HCT116 (cell line): ENCODE data around the gene VPS45. TPM values are rescaled to one million over a fixed set of nuclear protein-coding genes. Genes with fewer than 3 reads are reported as not detected.

Source experiments
- ATAC-seq: fragments of 200-7000 bp; cut with Tn5 transposase; 2 replicates; pipeline ENCODE4 v1.9.1; 2020; ENCODE audit warnings: mild to moderate bottlenecking, moderate library complexity
- BruUV-seq: library from RNA; stranded (reverse); fragments of 400-500 nt; replicated peaks from 2 replicates; lab custom pipeline; 2021; lab: Mats Ljungman, UMichigan
- CTCF ChIA-PET: fragments of 300-600 bp; sonication (Branson Sonifier 250); formaldehyde crosslinking; loops from one replicate; lab custom pipeline; 2021; ENCODE audit warnings: antibody characterized with exemption; lab: Charles Lee
- POLR2A ChIA-PET: fragments of 300-600, 350-600 bp; sonication (Branson Sonifier 250); formaldehyde crosslinking; loops from one replicate; lab custom pipeline; 2021; ENCODE audit warnings: antibody characterized with exemption; lab: Charles Lee
- RAD21 ChIA-PET, 2 experiments: fragments of 300-600 bp; sonication (Branson Sonifier 250); formaldehyde crosslinking; loops; one replicate each; lab custom pipeline; 2023; ENCODE audit warnings: low total read pairs in 2 of 2; ENCODE audit not compliant: uncharacterized antibody in 2 of 2, unreplicated experiment in 2 of 2, low non-redundant PET in 1 of 2; lab: Charles Lee
- DNase-seq: peaks from one replicate; pipeline ENCODE4 v3.0.0-alpha.2; 2010; ENCODE audit warnings: low read depth, low spot score
- H2AFZ ChIP-seq: fragments of 200-600 bp; shearing (Covaris generic), sonication (generic); 2 replicates; pipeline ENCODE4 v1.6.1; 2017; ENCODE audit warnings: low read depth, mixed run types, mixed read lengths, antibody characterized with exemption, low read length; ENCODE audit not compliant: poor library complexity, severe bottlenecking
- H3K27ac ChIP-seq: 2 replicates; pipeline ENCODE4 v1.5.1; 2012; ENCODE audit warnings: low read depth, low read length
- H3K27me3 ChIP-seq: fragments of 200-600 bp; sonication (generic); 2 replicates; pipeline ENCODE4 v1.6.1; 2016; ENCODE audit warnings: mixed run types, low read length, mixed read lengths; ENCODE audit not compliant: insufficient read depth
- H3K36me3 ChIP-seq, 2 experiments: fragments of 200-500 bp in 1 of 2; fragments of 200-600 bp in 1 of 2; sonication (Bioruptor generic) in 1 of 2; sonication (generic) in 1 of 2; 2 replicates each; pipeline versions ENCODE4 v1.5.1 to v1.6.1; 2014 to 2016; ENCODE audit warnings: low read length in 2 of 2, inconsistent platforms in 1 of 2, mixed read lengths in 1 of 2, mixed run types in 1 of 2; ENCODE audit not compliant: insufficient read depth in 2 of 2, control insufficient read depth in 1 of 2
- H3K4me1 ChIP-seq, 2 experiments: fragments of 200-600 bp in 1 of 2; sonication (generic) in 1 of 2; 2 replicates each; pipeline versions ENCODE4 v1.5.1 to v1.6.1; 2012 to 2017; ENCODE audit warnings: low read length in 2 of 2, inconsistent platforms in 1 of 2, mild to moderate bottlenecking in 1 of 2, mixed read lengths in 1 of 2, mixed run types in 1 of 2, moderate library complexity in 1 of 2; ENCODE audit not compliant: insufficient read depth in 2 of 2, control insufficient read depth in 1 of 2
- H3K4me2 ChIP-seq: fragments of 200-600 bp; sonication (generic); 2 replicates; pipeline ENCODE4 v1.6.1; 2017; ENCODE audit warnings: mixed run types, low read length, mixed read lengths
- H3K4me3 ChIP-seq, 2 experiments: fragments of 200-600 bp in 1 of 2; sonication (generic) in 1 of 2; replicated peaks in 1 of 2; 2 replicates each; pipeline ENCODE4 v1.5.1; 2011 to 2016; ENCODE audit warnings: low read length in 2 of 2, control low read depth in 1 of 2, low read depth in 1 of 2, mild to moderate bottlenecking in 1 of 2, mixed read lengths in 1 of 2, mixed run types in 1 of 2
- H3K79me2 ChIP-seq: fragments of 200-600 bp; sonication (generic); 2 replicates; pipeline ENCODE4 v1.6.1; 2017; ENCODE audit warnings: mild to moderate bottlenecking, mixed run types, low read length, moderate library complexity, mixed read lengths; ENCODE audit not compliant: insufficient read depth
- H3K9ac ChIP-seq: fragments of 200-600 bp; sonication (generic); 2 replicates; pipeline ENCODE4 v1.6.1; 2016; ENCODE audit warnings: low read length, mixed read lengths
- H3K9me2 ChIP-seq: fragments of 200-600 bp; sonication (generic), shearing (Covaris generic); 2 replicates; pipeline ENCODE4 v1.6.1; 2017; ENCODE audit warnings: mixed run types, mild to moderate bottlenecking, moderate library complexity; ENCODE audit not compliant: insufficient read depth
- H3K9me3 ChIP-seq, 2 experiments: fragments of 200-500 bp in 1 of 2; fragments of 200-600 bp in 1 of 2; sonication (Bioruptor generic) in 1 of 2; sonication (generic) in 1 of 2; 2 replicates each; pipeline ENCODE4 v1.6.1; 2014 to 2017; ENCODE audit warnings: low read length in 2 of 2, mixed read lengths in 2 of 2, inconsistent platforms in 1 of 2, low read depth in 1 of 2, mild to moderate bottlenecking in 1 of 2, mixed run types in 1 of 2, moderate library complexity in 1 of 2; ENCODE audit not compliant: control insufficient read depth in 1 of 2, insufficient read depth in 1 of 2
- H4K20me1 ChIP-seq: fragments of 200-600 bp; sonication (generic), shearing (Covaris generic); 2 replicates; pipeline ENCODE4 v1.6.1; 2017; ENCODE audit warnings: mixed run types, mild to moderate bottlenecking, moderate library complexity; ENCODE audit not compliant: insufficient read depth
- CEBPB ChIP-seq: IDR thresholded peaks from 2 replicates; pipeline ENCODE4 v1.6.1; 2012; ENCODE audit warnings: low read depth
- EGR1 ChIP-seq: IDR thresholded peaks from 2 replicates; pipeline ENCODE4 v1.6.1; 2012; ENCODE audit warnings: low read depth
- ELF1 ChIP-seq: IDR thresholded peaks from 2 replicates; pipeline ENCODE4 v1.6.1; 2012; ENCODE audit warnings: low read depth, borderline replicate concordance
- EZH2 ChIP-seq: fragments of 200-600 bp; sonication (generic); IDR thresholded peaks from 2 replicates; pipeline ENCODE4 v1.6.1; 2017; ENCODE audit warnings: antibody characterized with exemption, mixed run types
- EZH2phosphoT487 ChIP-seq: fragments of 200-600 bp; IDR thresholded peaks from 2 replicates; pipeline ENCODE4 v1.6.1; 2018; ENCODE audit warnings: antibody characterized with exemption, borderline replicate concordance
- FOSL1 ChIP-seq: IDR thresholded peaks from 2 replicates; pipeline ENCODE4 v1.6.1; 2012; ENCODE audit warnings: low read depth
- JUND ChIP-seq: IDR thresholded peaks from 2 replicates; pipeline ENCODE4 v1.6.1; 2012
- SP1 ChIP-seq: IDR thresholded peaks from 2 replicates; pipeline ENCODE4 v1.6.1; 2012; ENCODE audit warnings: low read depth
- SRF ChIP-seq: IDR thresholded peaks from 2 replicates; pipeline ENCODE4 v1.6.1; 2012; ENCODE audit warnings: low read depth
- TCF7L2 ChIP-seq: IDR thresholded peaks from 2 replicates; pipeline ENCODE4 v1.7.0; 2011; ENCODE audit warnings: borderline replicate concordance, inconsistent platforms; ENCODE audit not compliant: insufficient read depth, insufficient read length; ENCODE audit errors: extremely low read depth
- YY1 ChIP-seq: IDR thresholded peaks from 2 replicates; pipeline ENCODE4 v1.6.1; 2011; ENCODE audit warnings: low read length, low read depth, moderate library complexity, mild to moderate bottlenecking; ENCODE audit not compliant: insufficient replicate concordance; ENCODE audit errors: extremely low read depth
- ZNF274 ChIP-seq: fragments of 200-500 bp; sonication (Bioruptor generic); IDR thresholded peaks from 2 replicates; pipeline ENCODE4 v1.6.1; 2014; ENCODE audit warnings: mild to moderate bottlenecking, low read depth, low read length, inconsistent platforms
- intact Hi-C: fragments of 100-400 bp; cut with micrococcal nuclease; formaldehyde crosslinking; loops from 2 replicates; pipeline ENCODE4 v1.10.0; 2022
- total RNA-seq: library from RNA; stranded (reverse); gene quantifications from one replicate; pipeline ENCODE4 v1.2.1, GENCODE V29; 2021; ENCODE audit not compliant: unreplicated experiment
- TF ChIP-seq, protein P1 (sequence below): IDR thresholded peaks from 2 replicates; pipeline ENCODE4 v1.6.1; 2012; ENCODE audit warnings: low read depth
- TF ChIP-seq, protein P2 (sequence below): IDR thresholded peaks from 2 replicates; pipeline ENCODE4 v1.6.1; 2012

Gene VPS45
- total RNA-seq, 1 experiment from 2014 or later = 28.1 TPM

DNA sequence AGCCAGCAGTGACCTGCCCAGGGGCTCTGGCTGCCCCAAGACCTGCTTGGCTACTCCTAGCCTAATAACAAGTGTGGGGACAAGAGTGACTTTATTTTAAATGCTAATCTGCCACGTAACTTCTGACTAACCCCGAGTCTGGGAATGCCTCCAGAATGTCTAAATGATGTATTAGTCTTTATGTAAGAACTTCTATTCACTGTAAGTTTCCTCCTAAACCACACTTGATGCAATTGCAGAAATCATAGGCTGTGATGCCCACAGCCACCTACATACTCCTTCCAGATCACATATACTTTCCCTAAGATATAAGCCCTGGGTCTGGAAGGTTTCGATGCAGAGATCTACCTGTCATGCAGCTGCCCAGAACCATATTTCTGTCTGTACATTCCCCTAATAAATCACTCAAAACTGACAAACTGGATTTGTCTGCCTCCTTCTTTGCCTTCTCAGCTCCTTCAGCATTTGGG lies 5.9 kb upstream of the VPS45 start:
- BruUV-seq = no TSS peak
- ATAC-seq = peak; percentile 44; the same call in 1 of the 2 replicates

DNA sequence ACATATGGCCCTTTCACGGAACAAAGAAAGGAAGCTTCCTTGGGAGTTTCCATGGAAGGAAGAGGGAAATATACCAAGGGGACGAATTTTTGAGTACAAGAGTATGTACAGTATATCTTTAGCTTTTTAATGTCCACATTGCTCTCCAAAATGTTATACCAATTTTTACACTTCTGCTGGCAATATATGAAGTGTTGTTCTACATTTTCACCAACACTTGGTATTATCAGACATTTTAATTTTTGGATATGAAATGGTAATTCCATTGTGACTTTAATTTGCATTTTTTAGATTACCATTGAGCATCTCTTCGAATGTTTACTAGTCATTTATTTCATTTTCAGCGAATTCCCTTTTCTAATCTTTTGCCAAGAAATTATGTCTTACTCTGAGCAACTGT lies 5.5 kb upstream of the VPS45 start:
- Histone ChIP-seq H4K20me1 (no peaks in the 10 kb centered on the region), H3K4me3 (no peak overlapping the region), H3K9me2 (no peaks in the 10 kb centered on the region), H3K9ac (no peak overlapping the region), H3K79me2 (peaks cover 8% of the 10 kb centered on the region; the same call in 1 of the 2 replicates), H2AFZ (no peak overlapping the region)
- intact Hi-C loops = no loop called here
- no TSS peak for BruUV-seq
- no peak for ATAC-seq
- POLR2A ChIA-PET = interaction anchor here (1.1 kb wide), 1 partner anchor 175 kb away, joined by 3 read pairs; a partner anchor contains a TSS
- TF ChIP-seq, protein P1, sequence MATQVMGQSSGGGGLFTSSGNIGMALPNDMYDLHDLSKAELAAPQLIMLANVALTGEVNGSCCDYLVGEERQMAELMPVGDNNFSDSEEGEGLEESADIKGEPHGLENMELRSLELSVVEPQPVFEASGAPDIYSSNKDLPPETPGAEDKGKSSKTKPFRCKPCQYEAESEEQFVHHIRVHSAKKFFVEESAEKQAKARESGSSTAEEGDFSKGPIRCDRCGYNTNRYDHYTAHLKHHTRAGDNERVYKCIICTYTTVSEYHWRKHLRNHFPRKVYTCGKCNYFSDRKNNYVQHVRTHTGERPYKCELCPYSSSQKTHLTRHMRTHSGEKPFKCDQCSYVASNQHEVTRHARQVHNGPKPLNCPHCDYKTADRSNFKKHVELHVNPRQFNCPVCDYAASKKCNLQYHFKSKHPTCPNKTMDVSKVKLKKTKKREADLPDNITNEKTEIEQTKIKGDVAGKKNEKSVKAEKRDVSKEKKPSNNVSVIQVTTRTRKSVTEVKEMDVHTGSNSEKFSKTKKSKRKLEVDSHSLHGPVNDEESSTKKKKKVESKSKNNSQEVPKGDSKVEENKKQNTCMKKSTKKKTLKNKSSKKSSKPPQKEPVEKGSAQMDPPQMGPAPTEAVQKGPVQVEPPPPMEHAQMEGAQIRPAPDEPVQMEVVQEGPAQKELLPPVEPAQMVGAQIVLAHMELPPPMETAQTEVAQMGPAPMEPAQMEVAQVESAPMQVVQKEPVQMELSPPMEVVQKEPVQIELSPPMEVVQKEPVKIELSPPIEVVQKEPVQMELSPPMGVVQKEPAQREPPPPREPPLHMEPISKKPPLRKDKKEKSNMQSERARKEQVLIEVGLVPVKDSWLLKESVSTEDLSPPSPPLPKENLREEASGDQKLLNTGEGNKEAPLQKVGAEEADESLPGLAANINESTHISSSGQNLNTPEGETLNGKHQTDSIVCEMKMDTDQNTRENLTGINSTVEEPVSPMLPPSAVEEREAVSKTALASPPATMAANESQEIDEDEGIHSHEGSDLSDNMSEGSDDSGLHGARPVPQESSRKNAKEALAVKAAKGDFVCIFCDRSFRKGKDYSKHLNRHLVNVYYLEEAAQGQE = no peak
- TF ChIP-seq EZH2phosphoT487 (no peak), JUND (no peak), EZH2 (no peak), SRF (no peak), FOSL1 (no peak), YY1 (no peak), ELF1 (no peak), ZNF274 (no peak), SP1 (no peak), EGR1 (no peak), TCF7L2 (no peak), CEBPB (no peak)
- TF ChIP-seq, protein P2, sequence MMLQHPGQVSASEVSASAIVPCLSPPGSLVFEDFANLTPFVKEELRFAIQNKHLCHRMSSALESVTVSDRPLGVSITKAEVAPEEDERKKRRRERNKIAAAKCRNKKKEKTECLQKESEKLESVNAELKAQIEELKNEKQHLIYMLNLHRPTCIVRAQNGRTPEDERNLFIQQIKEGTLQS = no peak
- TF ChIP-seq, all 23 proteins: peak for 0
- Histone ChIP-seq H3K27me3 (no peaks in the 10 kb centered on the region), H3K4me2 (peak overlapping the region; percentile 44; the same call in 1 of the 2 replicates), H3K4me1 (peaks cover 15 to 31% of the 10 kb centered on the region in 2 experiments), H3K27ac (no peak overlapping the region), H3K9me3 (no peaks in the 10 kb centered on the region), H3K36me3 (no peaks in the 10 kb centered on the region)
- no peak for DNase-seq
- ChIA-PET CTCF (no interaction called here), RAD21 (no interaction called here)

More for the DNA sequence above, 5.9 kb upstream of the VPS45 start:
- H3K36me3 ChIP-seq = no peaks in the 10 kb centered on the region
- H3K9ac ChIP-seq = no peak overlapping the region
- H3K4me3 ChIP-seq = no peak overlapping the region
- peak; percentile 28 for DNase-seq
- ChIA-PET CTCF (no interaction called here), RAD21 (no interaction called here)
- H3K9me3 ChIP-seq = no peaks in the 10 kb centered on the region
- TF ChIP-seq SP1 (peak; percentile 34; the same call in 1 of the 2 replicates), JUND (peak; percentile 48; the same call in 1 of the 2 replicates), EZH2phosphoT487 (no peak)
- TF ChIP-seq, all 23 proteins: peak for 2
- peaks cover 15 to 31% of the 10 kb centered on the region in 2 experiments for H3K4me1 ChIP-seq
- no peaks in the 10 kb centered on the region for H3K9me2 ChIP-seq
- H3K27ac ChIP-seq = no peak overlapping the region
- POLR2A ChIA-PET = interaction anchor here (1.1 kb wide), 1 partner anchor 174 kb away, joined by 3 read pairs; a partner anchor contains a TSS
- peaks cover 8% of the 10 kb centered on the region; the same call in 1 of the 2 replicates for H3K79me2 ChIP-seq
- H3K4me2 ChIP-seq = peak overlapping the region; percentile 44
- no peaks in the 10 kb centered on the region for H3K27me3 ChIP-seq
- no peaks in the 10 kb centered on the region for H4K20me1 ChIP-seq
- no peak overlapping the region for H2AFZ ChIP-seq
- intact Hi-C loops = no loop called here
